Muscle layer of duodenum (tissue), 2 donors: ENCODE data around the gene PI3.

ENCODE experiments used
- H3K27ac ChIP-seq: one replicate; pipeline ENCODE4 v1.7.0; 2013; ENCODE audit warnings: mild to moderate bottlenecking, low read length
- H3K27me3 ChIP-seq: one replicate; pipeline ENCODE4 v1.7.0; 2013; ENCODE audit warnings: low read depth, mild to moderate bottlenecking, control low read depth, low read length
- H3K36me3 ChIP-seq, 2 donors: one replicate each; pipeline ENCODE4 v1.7.0; 2013; ENCODE audit warnings: low read length in 2 of 2, control low read depth in 1 of 2, mild to moderate bottlenecking in 1 of 2; ENCODE audit not compliant: insufficient read depth in 2 of 2, control insufficient read depth in 1 of 2
- H3K4me1 ChIP-seq, 2 donors: one replicate each; pipeline ENCODE4 v1.7.0; 2013; ENCODE audit warnings: low read length in 2 of 2, mild to moderate bottlenecking in 2 of 2, control low read depth in 1 of 2, moderate library complexity in 1 of 2; ENCODE audit not compliant: insufficient read depth in 2 of 2, control insufficient read depth in 1 of 2
- H3K4me3 ChIP-seq, 2 donors: one replicate each; pipeline ENCODE4 v1.7.0; 2013; ENCODE audit warnings: low read length in 2 of 2, low read depth in 1 of 2, mild to moderate bottlenecking in 1 of 2
- H3K9me3 ChIP-seq, 2 donors: one replicate each; pipeline ENCODE4 v1.7.0; 2013; ENCODE audit warnings: low read length in 2 of 2, control low read depth in 1 of 2, mild to moderate bottlenecking in 1 of 2; ENCODE audit not compliant: control insufficient read depth in 1 of 2
- donor health status: healthy.

PI3 gene

GRCh38 chr20:45223136-45223535 lies 48.4 kb downstream of the PI3 start:
- Histone ChIP-seq H3K9me3 (no peaks in the 10 kb centered on the region), H3K4me3 (no peak overlapping the region), H3K27ac (no peak overlapping the region), H3K4me1 (no peaks in the 10 kb centered on the region), H3K36me3 (no peaks in the 10 kb centered on the region), H3K27me3 (peaks cover 4% of the 10 kb centered on the region)
